Esophagus squamous epithelium (tissue), 5 donors: ENCODE data around the gene HMCN2. TPM values are rescaled to one million over a fixed set of nuclear protein-coding genes. Genes with fewer than 3 reads are reported as not detected.

ENCODE experiments used
- DNase-seq: peaks from one replicate; lab custom pipeline; 2025; lab: John Stamatoyannopoulos, UW
- H3K27ac ChIP-seq, 4 donors: fragments of 200-600 bp; sonication (generic); one replicate each; pipeline ENCODE4 v1.5.1; 2016 to 2019; ENCODE audit warnings: mild to moderate bottlenecking in 1 of 4
- H3K27me3 ChIP-seq, 4 donors: fragments of 200-600 bp; sonication (generic); 1 replicate in 3 of 4; 2 replicates in 1 of 4; pipeline versions ENCODE4 v1.5.1 to v1.6.0; 2017 to 2021; ENCODE audit warnings: antibody characterized with exemption in 1 of 4
- H3K36me3 ChIP-seq, 3 donors: fragments of 200-600 bp; sonication (generic); one replicate each; pipeline ENCODE4 v1.5.1; 2016 to 2019
- H3K4me1 ChIP-seq, 3 donors: fragments of 200-600 bp; sonication (generic); one replicate each; pipeline ENCODE4 v1.5.1; 2017 to 2019
- H3K4me3 ChIP-seq, 4 donors: fragments of 200-600 bp; sonication (generic); 1 replicate in 3 of 4; 2 replicates in 1 of 4; pipeline ENCODE4 v1.5.1; 2016 to 2019; ENCODE audit warnings: mild to moderate bottlenecking in 2 of 4, moderate library complexity in 1 of 4
- H3K9me3 ChIP-seq, 3 donors: fragments of 200-600 bp; sonication (generic); one replicate each; pipeline ENCODE4 v1.5.1; 2016 to 2019
- POLR2A ChIP-seq, 4 donors: fragments of 450-650 bp; IDR thresholded peaks; one replicate each; pipeline ENCODE4 v1.6.1; 2017; ENCODE audit warnings: antibody characterized with exemption in 4 of 4, mild to moderate bottlenecking in 4 of 4, moderate library complexity in 3 of 4
- WGBS, 2 donors: methylation state at CpG; one replicate each; pipeline ENCODE4 v1.1.5; 2018; 5-methylcytosine and 5-hydroxymethylcytosine counted together
- intact Hi-C: fragments of 100-400 bp; cut with DNase I; formaldehyde crosslinking; loops from one replicate; pipeline ENCODE4 v1.15.0; 2022
- total RNA-seq, 4 donors: library from RNA; depleted of rRNA; stranded (reverse); fragments of >200 nt; gene quantifications; one replicate each; pipeline ENCODE4 v1.1.0, GENCODE V29; 2016
- TF ChIP-seq, protein P1 (sequence below), 6 experiments: fragments of 450-650 bp in 4 of 6; fragments of 200-600 bp in 2 of 6; sonication (generic) in 2 of 6; IDR thresholded peaks; one replicate each; pipeline ENCODE4 v1.5.1; 2016 to 2019; ENCODE audit warnings: antibody characterized with exemption in 6 of 6, mild to moderate bottlenecking in 4 of 6, moderate library complexity in 4 of 6
- donor health status: DM: yes; HTN: yes; CAD: no.

Gene HMCN2
- total RNA-seq, 4 donors from 2014 or later: 0.53 to 4.8 (median 0.78) TPM

DNA sequence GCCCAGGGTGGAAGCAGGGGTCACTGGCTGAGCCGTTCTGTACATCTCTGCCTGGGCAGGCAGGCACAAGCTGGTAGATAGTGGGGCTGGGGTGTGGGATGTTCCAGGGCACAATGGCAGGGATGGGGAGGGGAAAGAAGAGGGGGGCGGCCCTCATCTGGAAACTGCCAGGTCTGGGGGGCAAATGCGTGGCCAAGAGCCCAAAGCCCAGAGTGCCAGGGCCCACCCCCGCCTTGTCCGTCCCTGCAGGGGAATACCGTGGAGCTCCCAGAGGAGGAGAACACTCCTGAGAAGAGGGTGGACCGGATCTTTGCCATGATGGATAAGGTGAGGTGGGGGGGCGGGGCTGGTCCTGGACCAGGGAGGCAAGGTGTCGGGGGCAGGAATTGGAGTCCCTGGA, 42.7 kb upstream of the HMCN2 start:
- Histone ChIP-seq H3K27ac (no peak overlapping the region), H3K4me1 (peaks cover 0 to 10% (median 0%) of the 10 kb centered on the region in 3 donors), H3K4me3 (no peak overlapping the region), H3K9me3 (peaks cover 0 to 9% (median 8%) of the 10 kb centered on the region in 3 donors), H3K36me3 (peaks cover 0 to 72% (median 0%) of the 10 kb centered on the region in 3 donors), H3K27me3 (no peaks in the 10 kb centered on the region)
- WGBS, 2 donors: 80 to 96% methylated on average over 5 to 6 of the region's 9 CpGs
- no peak for DNase-seq
- intact Hi-C loops: no loop called here
- TF ChIP-seq, protein P1, sequence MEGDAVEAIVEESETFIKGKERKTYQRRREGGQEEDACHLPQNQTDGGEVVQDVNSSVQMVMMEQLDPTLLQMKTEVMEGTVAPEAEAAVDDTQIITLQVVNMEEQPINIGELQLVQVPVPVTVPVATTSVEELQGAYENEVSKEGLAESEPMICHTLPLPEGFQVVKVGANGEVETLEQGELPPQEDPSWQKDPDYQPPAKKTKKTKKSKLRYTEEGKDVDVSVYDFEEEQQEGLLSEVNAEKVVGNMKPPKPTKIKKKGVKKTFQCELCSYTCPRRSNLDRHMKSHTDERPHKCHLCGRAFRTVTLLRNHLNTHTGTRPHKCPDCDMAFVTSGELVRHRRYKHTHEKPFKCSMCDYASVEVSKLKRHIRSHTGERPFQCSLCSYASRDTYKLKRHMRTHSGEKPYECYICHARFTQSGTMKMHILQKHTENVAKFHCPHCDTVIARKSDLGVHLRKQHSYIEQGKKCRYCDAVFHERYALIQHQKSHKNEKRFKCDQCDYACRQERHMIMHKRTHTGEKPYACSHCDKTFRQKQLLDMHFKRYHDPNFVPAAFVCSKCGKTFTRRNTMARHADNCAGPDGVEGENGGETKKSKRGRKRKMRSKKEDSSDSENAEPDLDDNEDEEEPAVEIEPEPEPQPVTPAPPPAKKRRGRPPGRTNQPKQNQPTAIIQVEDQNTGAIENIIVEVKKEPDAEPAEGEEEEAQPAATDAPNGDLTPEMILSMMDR (IDR thresholded peaks at IDR 0.05): no peak
- TF ChIP-seq POLR2A (IDR thresholded peaks at IDR 0.05): no peak

DNA sequence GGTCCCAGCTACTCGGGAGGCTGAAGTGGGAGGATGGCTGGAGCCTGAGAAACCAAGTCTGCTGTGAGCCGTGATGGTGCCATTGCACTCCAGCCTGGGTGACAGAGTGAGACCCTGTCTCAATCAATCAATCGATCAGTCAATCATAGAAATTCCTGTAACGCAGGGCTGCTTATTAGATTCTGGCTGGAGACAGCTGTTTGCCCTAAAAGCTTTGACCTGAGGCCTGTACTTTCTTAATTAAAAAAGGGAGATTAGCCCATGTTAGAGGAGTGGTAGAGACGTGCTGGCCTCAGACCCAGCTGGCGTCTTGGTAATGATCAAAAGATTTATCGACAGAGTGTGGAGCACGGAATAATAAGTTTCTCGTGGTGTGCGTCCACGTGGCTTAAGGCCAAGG, 40.5 kb upstream of the HMCN2 start:
- no peaks in the 10 kb centered on the region for H3K27me3 ChIP-seq
- no peak overlapping the region for H3K27ac ChIP-seq
- H3K4me1 ChIP-seq: peaks cover 0 to 4% (median 0%) of the 10 kb centered on the region in 3 donors
- WGBS, 2 donors: 89% methylated on average over 10 to 11 of the region's 11 CpGs
- intact Hi-C loops: no loop called here
- no peak for DNase-seq
- TF ChIP-seq, protein P1 (IDR thresholded peaks at IDR 0.05): no peak
- TF ChIP-seq POLR2A (IDR thresholded peaks at IDR 0.05): no peak
- peaks cover 0 to 12% (median 10%) of the 10 kb centered on the region in 3 donors for H3K9me3 ChIP-seq
- no peak overlapping the region for H3K4me3 ChIP-seq
- peaks cover 0 to 74% (median 0%) of the 10 kb centered on the region in 3 donors for H3K36me3 ChIP-seq

DNA sequence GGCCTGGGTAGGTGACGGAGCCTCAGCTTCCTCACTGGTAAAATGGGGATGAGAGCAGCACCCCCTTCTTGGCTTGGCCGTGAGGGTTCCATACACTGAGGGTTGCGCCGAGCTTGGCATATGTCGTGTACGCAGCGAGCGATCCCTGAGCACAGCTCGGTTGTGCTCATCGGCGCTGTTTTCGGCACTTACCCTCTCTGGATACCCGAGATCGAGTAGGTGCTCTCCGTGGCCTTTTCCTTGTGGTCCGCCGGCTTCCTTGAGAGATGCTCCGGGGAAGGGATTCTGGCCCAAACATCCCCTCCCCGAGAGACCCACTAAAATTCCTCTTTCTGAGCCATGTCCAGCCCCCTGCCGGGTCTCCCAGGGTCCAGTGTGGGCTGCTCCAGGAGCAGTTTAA, 40.0 kb upstream of the HMCN2 start:
- no peak for TF ChIP-seq POLR2A (IDR thresholded peaks at IDR 0.05)
- TF ChIP-seq, protein P1 (IDR thresholded peaks at IDR 0.05): no peak
- Histone ChIP-seq H3K4me1 (no peaks in the 10 kb centered on the region), H3K27me3 (no peaks in the 10 kb centered on the region), H3K27ac (no peak overlapping the region), H3K4me3 (no peak overlapping the region), H3K9me3 (peaks cover 0 to 12% (median 10%) of the 10 kb centered on the region in 3 donors), H3K36me3 (peaks cover 0 to 76% (median 0%) of the 10 kb centered on the region in 3 donors)
- no peak for DNase-seq
- intact Hi-C loops: no loop called here
- 96 to 100% methylated on average over 13 to 15 of the region's 20 CpGs for WGBS, 2 donors

DNA sequence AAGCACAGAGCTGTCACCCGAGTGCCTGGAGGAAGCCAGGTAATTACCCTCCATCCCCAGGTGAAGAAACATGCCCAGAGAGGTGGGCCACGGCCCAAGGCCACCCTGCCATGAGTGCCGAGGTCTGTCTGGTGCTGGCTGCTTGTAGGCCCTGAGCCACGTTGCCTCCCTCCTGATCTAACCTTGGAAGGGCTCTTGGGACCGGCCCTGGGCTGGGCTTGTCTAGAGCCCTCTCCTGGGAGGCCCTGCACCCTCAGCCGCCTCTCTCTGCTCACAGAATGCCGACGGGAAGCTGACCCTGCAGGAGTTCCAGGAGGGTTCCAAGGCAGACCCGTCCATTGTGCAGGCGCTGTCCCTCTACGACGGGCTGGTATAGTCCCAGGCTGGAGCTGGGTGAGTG, 39.4 kb upstream of the HMCN2 start:
- H3K27ac ChIP-seq: no peak overlapping the region
- peaks cover 0 to 12% (median 10%) of the 10 kb centered on the region in 3 donors for H3K9me3 ChIP-seq
- TF ChIP-seq POLR2A (IDR thresholded peaks at IDR 0.05): no peak
- TF ChIP-seq, protein P1 (IDR thresholded peaks at IDR 0.05): no peak
- intact Hi-C loops: no loop called here
- peaks cover 0 to 76% (median 0%) of the 10 kb centered on the region in 3 donors for H3K36me3 ChIP-seq
- H3K4me3 ChIP-seq: no peak overlapping the region
- H3K4me1 ChIP-seq: no peaks in the 10 kb centered on the region
- DNase-seq: no peak
- no peaks in the 10 kb centered on the region for H3K27me3 ChIP-seq
- 60 to 87% methylated on average over 1 to 3 of the region's 12 CpGs for WGBS, 2 donors

DNA sequence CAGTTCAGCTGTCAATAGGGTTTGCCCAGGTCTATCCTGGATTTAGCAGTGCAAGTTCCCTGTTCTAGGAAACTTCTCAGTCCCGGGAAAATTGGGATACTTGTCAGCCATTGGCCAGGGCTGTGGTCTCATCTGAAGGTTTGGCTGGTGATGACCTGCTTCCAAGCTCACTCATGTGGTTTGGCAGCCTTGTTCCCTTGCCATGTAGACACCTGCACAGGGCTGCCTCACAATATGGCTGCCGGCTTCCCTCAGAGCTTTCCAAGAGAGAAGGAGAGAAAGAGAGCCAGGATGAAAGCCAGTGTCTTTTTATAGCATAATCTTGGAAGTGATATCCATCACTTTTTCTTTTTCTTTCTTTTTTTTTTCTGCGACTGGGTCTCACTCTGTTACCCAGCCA, 37.7 kb upstream of the HMCN2 start:
- H3K27me3 ChIP-seq: no peaks in the 10 kb centered on the region
- peaks cover 0 to 12% (median 10%) of the 10 kb centered on the region in 3 donors for H3K9me3 ChIP-seq
- no peak overlapping the region for H3K4me3 ChIP-seq
- intact Hi-C loops: no loop called here
- H3K36me3 ChIP-seq: peaks cover 0 to 79% (median 0%) of the 10 kb centered on the region in 3 donors
- H3K4me1 ChIP-seq: no peaks in the 10 kb centered on the region
- 84 to 95% methylated on average over 3 of the region's 3 CpGs for WGBS, 2 donors
- TF ChIP-seq POLR2A (IDR thresholded peaks at IDR 0.05): no peak
- TF ChIP-seq, protein P1 (IDR thresholded peaks at IDR 0.05): no peak
- no peak for DNase-seq
- no peak overlapping the region for H3K27ac ChIP-seq
